K562 (cell line): ENCODE measurements around the gene PRKAG2. TPM values are rescaled to one million over a fixed set of nuclear protein-coding genes. Genes with fewer than 3 reads are reported as not detected.

Source experiments
- CCAR2 ChIP-seq: fragments of 200-400 bp; formaldehyde crosslinking; IDR thresholded peaks from 2 replicates; pipeline ENCODE4 v1.6.1; 2017; ENCODE audit warnings: mild to moderate bottlenecking, low read depth, low read length
- HNRNPK ChIP-seq: fragments of 200-400 bp; formaldehyde crosslinking; IDR thresholded peaks from one replicate; pipeline ENCODE4 v1.6.1; 2018; ENCODE audit warnings: mild to moderate bottlenecking, low read depth, low read length; ENCODE audit not compliant: poor library complexity, severe bottlenecking
- KAT8 ChIP-seq: fragments of 450-650 bp; IDR thresholded peaks from 2 replicates; pipeline ENCODE4 v1.6.1; 2016; ENCODE audit warnings: low read depth, mild to moderate bottlenecking
- MED1 ChIP-seq: sonication (generic); formaldehyde crosslinking; IDR thresholded peaks from 2 replicates; pipeline ENCODE4 v1.8.1; 2023; ENCODE audit warnings: missing genetic modification reagents, borderline replicate concordance
- NCOA1 ChIP-seq: fragments of 450-650 bp; IDR thresholded peaks from 2 replicates; pipeline ENCODE4 v1.6.1; 2016; ENCODE audit warnings: low read depth
- NFE2 ChIP-seq: IDR thresholded peaks from 2 replicates; pipeline ENCODE4 v1.6.1; 2014; ENCODE audit warnings: antibody characterized with exemption, low read depth
- NFIX ChIP-seq: fragments of 250-450 bp; sonication (Bioruptor Pico); IDR thresholded peaks from 2 replicates; pipeline ENCODE4 v1.4.0; 2020; ENCODE audit warnings: low read depth, mild to moderate bottlenecking, moderate library complexity
- NR1H2 ChIP-seq: sonication (generic); formaldehyde crosslinking; IDR thresholded peaks from 2 replicates; pipeline ENCODE4 v1.4.0; 2020; ENCODE audit warnings: mild to moderate bottlenecking, missing genetic modification reagents
- NR4A1 ChIP-seq, 2 experiments: fragments of 250-450 bp in 1 of 2; fragments of 450-650 bp in 1 of 2; sonication (Bioruptor Pico) in 1 of 2; IDR thresholded peaks; 2 replicates each; pipeline versions ENCODE4 v1.4.0 to v1.6.1; 2016 to 2020; ENCODE audit warnings: mild to moderate bottlenecking in 2 of 2, missing compliant biosample characterization in 1 of 2, missing genetic modification characterization in 1 of 2, moderate library complexity in 1 of 2
- PPARD ChIP-seq: fragments of 250-450 bp; sonication (Bioruptor Pico); IDR thresholded peaks from 2 replicates; pipeline ENCODE4 v1.8.0; 2022; ENCODE audit warnings: inconsistent platforms, mild to moderate bottlenecking, moderate library complexity
- PREB ChIP-seq: sonication (generic); formaldehyde crosslinking; IDR thresholded peaks from 2 replicates; pipeline ENCODE4 v1.8.1; 2023; ENCODE audit warnings: mild to moderate bottlenecking, missing genetic modification reagents
- PTBP1 ChIP-seq: fragments of 200-400 bp; formaldehyde crosslinking; IDR thresholded peaks from 2 replicates; pipeline ENCODE4 v1.6.1; 2017; ENCODE audit warnings: low read depth, low read length
- SAP30 ChIP-seq: fragments of 200-600 bp; sonication (generic); IDR thresholded peaks from 2 replicates; pipeline ENCODE4 v1.6.1; 2012; ENCODE audit warnings: borderline replicate concordance, low read depth, mild to moderate bottlenecking, moderate library complexity, low read length, control low read depth, inconsistent platforms; ENCODE audit not compliant: insufficient read depth, poor library complexity, severe bottlenecking
- SPI1 ChIP-seq: IDR thresholded peaks from 2 replicates; pipeline ENCODE4 v1.6.1; 2011; ENCODE audit warnings: low read depth, low read length, control low read depth, borderline replicate concordance
- TCFL5 ChIP-seq: fragments of 250-450 bp; sonication (Bioruptor Pico); conservative IDR thresholded peaks from 2 replicates; pipeline ENCODE4 v1.6.1; 2021; ENCODE audit warnings: mild to moderate bottlenecking, moderate library complexity, matching md5 sums
- TEAD4 ChIP-seq, 2 experiments: sonication (generic) in 1 of 2; formaldehyde crosslinking in 1 of 2; IDR thresholded peaks; 2 replicates each; pipeline versions ENCODE4 v1.6.1 to v1.8.0; 2012 to 2022; ENCODE audit warnings: borderline replicate concordance in 1 of 2, inconsistent platforms in 1 of 2, low read length in 1 of 2, mild to moderate bottlenecking in 1 of 2, missing genetic modification reagents in 1 of 2
- WHSC1 ChIP-seq: IDR thresholded peaks from one replicate; pipeline ENCODE4 v1.6.1; 2012; ENCODE audit warnings: low read length, control low read depth, inconsistent platforms
- XRCC5 ChIP-seq: fragments of 200-400 bp; formaldehyde crosslinking; IDR thresholded peaks from 2 replicates; pipeline ENCODE4 v1.6.1; 2017; ENCODE audit warnings: low read depth, mild to moderate bottlenecking, low read length
- ZKSCAN8 ChIP-seq: fragments of 200-800 bp; sonication (Bioruptor generic); IDR thresholded peaks from 2 replicates; pipeline ENCODE4 v1.6.1; 2016; ENCODE audit warnings: missing genetic modification characterization, missing compliant biosample characterization
- ZNF583 ChIP-seq: fragments of 250-450 bp; sonication (Bioruptor Pico); IDR thresholded peaks from 2 replicates; pipeline ENCODE4 v1.4.0; 2020
- polyA plus RNA-seq, 8 experiments: library from polyadenylated mRNA; depleted of rRNA in 4 of 8; stranded (reverse) in 5 of 8; unstranded in 3 of 8; fragments of >200 nt; fragmentation: Nextera tagmentation in 2 of 8; fragmentation: Illumina TruSeq in 1 of 8; extraction: Ambion mirVana in 2 of 8; extraction: Trizol in 1 of 8; gene quantifications; 2 replicates each; pipeline versions ENCODE4 v1.2.1 to v1.2.3, GENCODE V29; 2011 to 2014; ENCODE audit warnings: inconsistent platforms in 1 of 8, missing spikeins in 1 of 8
- total RNA-seq, 7 experiments: library from RNA; depleted of rRNA in 6 of 7; stranded (reverse); fragments of >200 nt in 6 of 7; fragmentation: Illumina TruSeq in 2 of 7; extraction: Trizol in 2 of 7; gene quantifications; 2 replicates each; pipeline versions ENCODE4 v1.2.1 to v1.2.3, GENCODE V29; 2011 to 2021; ENCODE audit warnings: low replicate concordance in 1 of 7
- TF ChIP-seq, protein P1 (sequence below): fragments of 450-650 bp; IDR thresholded peaks from 2 replicates; pipeline ENCODE4 v1.6.1; 2017; ENCODE audit warnings: antibody characterized with exemption, mild to moderate bottlenecking
- TF ChIP-seq, protein P2 (sequence below): fragments of 250-450 bp; sonication (Bioruptor Pico); IDR thresholded peaks from 2 replicates; pipeline ENCODE4 v1.9.0; 2021; ENCODE audit warnings: mild to moderate bottlenecking

The PRKAG2 gene
- total and polyA plus RNA-seq, 9 of the 15 experiments (the other 6 are each of a cell fraction or from before 2014, with no cell fraction given) = 0.99 to 5.6 (median 3.3) TPM

- TF ChIP-seq, protein P1, sequence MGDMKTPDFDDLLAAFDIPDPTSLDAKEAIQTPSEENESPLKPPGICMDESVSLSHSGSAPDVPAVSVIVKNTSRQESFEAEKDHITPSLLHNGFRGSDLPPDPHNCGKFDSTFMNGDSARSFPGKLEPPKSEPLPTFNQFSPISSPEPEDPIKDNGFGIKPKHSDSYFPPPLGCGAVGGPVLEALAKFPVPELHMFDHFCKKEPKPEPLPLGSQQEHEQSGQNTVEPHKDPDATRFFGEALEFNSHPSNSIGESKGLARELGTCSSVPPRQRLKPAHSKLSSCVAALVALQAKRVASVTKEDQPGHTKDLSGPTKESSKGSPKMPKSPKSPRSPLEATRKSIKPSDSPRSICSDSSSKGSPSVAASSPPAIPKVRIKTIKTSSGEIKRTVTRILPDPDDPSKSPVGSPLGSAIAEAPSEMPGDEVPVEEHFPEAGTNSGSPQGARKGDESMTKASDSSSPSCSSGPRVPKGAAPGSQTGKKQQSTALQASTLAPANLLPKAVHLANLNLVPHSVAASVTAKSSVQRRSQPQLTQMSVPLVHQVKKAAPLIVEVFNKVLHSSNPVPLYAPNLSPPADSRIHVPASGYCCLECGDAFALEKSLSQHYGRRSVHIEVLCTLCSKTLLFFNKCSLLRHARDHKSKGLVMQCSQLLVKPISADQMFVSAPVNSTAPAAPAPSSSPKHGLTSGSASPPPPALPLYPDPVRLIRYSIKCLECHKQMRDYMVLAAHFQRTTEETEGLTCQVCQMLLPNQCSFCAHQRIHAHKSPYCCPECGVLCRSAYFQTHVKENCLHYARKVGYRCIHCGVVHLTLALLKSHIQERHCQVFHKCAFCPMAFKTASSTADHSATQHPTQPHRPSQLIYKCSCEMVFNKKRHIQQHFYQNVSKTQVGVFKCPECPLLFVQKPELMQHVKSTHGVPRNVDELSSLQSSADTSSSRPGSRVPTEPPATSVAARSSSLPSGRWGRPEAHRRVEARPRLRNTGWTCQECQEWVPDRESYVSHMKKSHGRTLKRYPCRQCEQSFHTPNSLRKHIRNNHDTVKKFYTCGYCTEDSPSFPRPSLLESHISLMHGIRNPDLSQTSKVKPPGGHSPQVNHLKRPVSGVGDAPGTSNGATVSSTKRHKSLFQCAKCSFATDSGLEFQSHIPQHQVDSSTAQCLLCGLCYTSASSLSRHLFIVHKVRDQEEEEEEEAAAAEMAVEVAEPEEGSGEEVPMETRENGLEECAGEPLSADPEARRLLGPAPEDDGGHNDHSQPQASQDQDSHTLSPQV = peak; percentile 95
- TF ChIP-seq HNRNPK (no peak), XRCC5 (no peak), SAP30 (no peak), PTBP1 (no peak), SPI1 (no peak), NR4A1 (CRISPR knock-in tag; IDR thresholded peaks at IDR 0.05) (no peak), NR4A1 (tag; IDR thresholded peaks at IDR 0.05) (no peak), PREB (no peak), ZNF583 (CRISPR knock-in tag) (no peak), CCAR2 (no peak), NFIX (CRISPR knock-in tag) (no peak), WHSC1 (no peak), NFE2 (peak; percentile 89), MED1 (CRISPR knock-in tag) (no peak), TCFL5 (CRISPR knock-in tag) (no peak), NCOA1 (peak; percentile 76), KAT8 (no peak), ZKSCAN8 (no peak), NR1H2 (CRISPR knock-in tag) (no peak), PPARD (no peak), TEAD4 (IDR thresholded peaks at IDR 0.05; ENCODE audit: low read length) (no peak), TEAD4 (CRISPR knock-in tag; IDR thresholded peaks at IDR 0.05; ENCODE audit: borderline replicate concordance) (no peak)
- TF ChIP-seq, protein P2, sequence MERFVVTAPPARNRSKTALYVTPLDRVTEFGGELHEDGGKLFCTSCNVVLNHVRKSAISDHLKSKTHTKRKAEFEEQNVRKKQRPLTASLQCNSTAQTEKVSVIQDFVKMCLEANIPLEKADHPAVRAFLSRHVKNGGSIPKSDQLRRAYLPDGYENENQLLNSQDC (CRISPR knock-in tag) = no peak
Observed at GRCh38 chr7:151519765-151520418, 357.0 kb downstream of the PRKAG2 start, which contains the start of gene RHEB (continued).
